Kidney (tissue), 14 donors: Measurements from ENCODE around the gene NGDN. TPM values are rescaled to one million over a fixed set of nuclear protein-coding genes. Genes with fewer than 3 reads are reported as not detected.

Experiments
- DNase-seq, 5 donors: peaks; one replicate each; pipeline ENCODE4 v3.0.0-alpha.2; 2013 to 2020
- FAIRE-seq: peaks from 2 replicates; lab custom pipeline; 2012; peaks lifted over from hg19 to GRCh38; lab: Jason Lieb, UNC
- H3K27ac ChIP-seq, 2 donors: one replicate each; pipeline ENCODE4 v1.7.0; 2013; ENCODE audit warnings: low read depth in 2 of 2, low read length in 2 of 2, inconsistent platforms in 1 of 2
- H3K27me3 ChIP-seq: one replicate; pipeline ENCODE4 v1.7.1; 2013; ENCODE audit warnings: low read length, inconsistent platforms; ENCODE audit not compliant: control insufficient read depth, insufficient read depth
- H3K36me3 ChIP-seq, 3 donors: one replicate each; pipeline versions ENCODE4 v1.7.0 to v1.7.1; 2013; ENCODE audit warnings: low read length in 3 of 3, control low read depth in 1 of 3, inconsistent platforms in 1 of 3; ENCODE audit not compliant: insufficient read depth in 3 of 3, control insufficient read depth in 2 of 3
- H3K4me1 ChIP-seq, 3 donors: one replicate each; pipeline versions ENCODE4 v1.7.0 to v1.7.1; 2013; ENCODE audit warnings: low read length in 3 of 3, inconsistent platforms in 1 of 3, low read depth in 1 of 3; ENCODE audit not compliant: control insufficient read depth in 2 of 3, insufficient read depth in 2 of 3
- H3K4me3 ChIP-seq, 3 donors: one replicate each; pipeline versions ENCODE4 v1.7.0 to v1.8.1; 2013; ENCODE audit warnings: low read length in 3 of 3, control low read depth in 1 of 3, inconsistent platforms in 1 of 3
- H3K9ac ChIP-seq, 3 donors: one replicate each; pipeline versions ENCODE4 v1.7.0 to v1.7.1; 2013; ENCODE audit warnings: low read length in 3 of 3, control low read depth in 1 of 3, inconsistent platforms in 1 of 3
- H3K9me3 ChIP-seq, 3 donors: one replicate each; pipeline versions ENCODE4 v1.7.0 to v1.7.1; 2013; ENCODE audit warnings: low read length in 3 of 3, control low read depth in 1 of 3, inconsistent platforms in 1 of 3; ENCODE audit not compliant: control insufficient read depth in 2 of 3, insufficient read depth in 1 of 3
- intact Hi-C: fragments of 100-400 bp; cut with DNase I; formaldehyde crosslinking; loops from one replicate; pipeline ENCODE4 v1.11.1; 2022
- polyA plus RNA-seq: library from polyadenylated mRNA; stranded (reverse); fragments of 350-450 nt; fragmentation: Illumina TruSeq; extraction: RNeasy Lipid Tissue Mini Kit (QIAGEN cat#74804); gene quantifications from one replicate; pipeline ENCODE4 v1.2.3, GENCODE V29; 2014; ENCODE audit warnings: low read depth, low replicate concordance; ENCODE audit not compliant: insufficient read depth
- total RNA-seq: library from RNA; stranded (reverse); fragmentation: NEBNext Ultra II Directional; extraction: Animal tissue kit (Norgen Biotek cat#: 25700); gene quantifications from one replicate; pipeline ENCODE4 v1.2.1, GENCODE V29; 2021
- TF ChIP-seq, protein P1 (sequence below): IDR thresholded peaks from 3 replicates; pipeline ENCODE4 v1.5.1; 2012; ENCODE audit warnings: mild to moderate bottlenecking, moderate library complexity, borderline replicate concordance; ENCODE audit not compliant: insufficient read depth; ENCODE audit errors: extremely low read depth
- donor health status: control.
- donor health status: control.
- donor health status: control.
- donor health status: control.
- donor health status: control.
- donor health status: DM: yes; HTN: yes; CAD: no.
- donor health status: Normal renal cell carcinoma (clear cell type).

NGDN gene
- total and polyA plus RNA-seq, 2 donors from 2014 or later, result 35.6 to 37.6 TPM

DNA sequence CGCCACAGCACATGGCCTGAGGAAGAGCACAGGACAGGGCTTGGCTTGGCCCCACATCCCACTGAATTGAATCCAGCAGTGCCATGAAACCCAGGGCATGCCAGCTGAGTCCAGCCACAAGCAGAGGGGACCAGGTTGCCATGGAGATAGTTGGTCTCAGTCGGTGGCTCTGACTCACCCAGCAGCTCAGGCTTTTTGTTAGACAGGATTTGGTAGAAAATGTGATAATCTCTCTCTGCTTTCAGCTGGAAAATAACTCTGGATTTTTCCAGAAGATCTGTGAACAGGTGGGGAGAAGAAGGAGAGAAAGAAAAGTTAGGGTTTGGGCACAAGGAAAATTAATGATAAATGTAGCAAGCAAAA lies 38.8 kb upstream of the NGDN start:
- Histone ChIP-seq H3K36me3 (no peaks in the 10 kb centered on the region), H3K27ac (no peak overlapping the region), H3K9me3 (no peaks in the 10 kb centered on the region), H3K9ac (no peak overlapping the region), H3K4me1 (no peaks in the 10 kb centered on the region), H3K4me3 (no peak overlapping the region), H3K27me3 (no peaks in the 10 kb centered on the region)
- FAIRE-seq, result no peak
- DNase-seq, result peak in 4 of 5 donors; percentile 59 to 80 (median 70)
- intact Hi-C loops, result no loop called here
- TF ChIP-seq, protein P1, sequence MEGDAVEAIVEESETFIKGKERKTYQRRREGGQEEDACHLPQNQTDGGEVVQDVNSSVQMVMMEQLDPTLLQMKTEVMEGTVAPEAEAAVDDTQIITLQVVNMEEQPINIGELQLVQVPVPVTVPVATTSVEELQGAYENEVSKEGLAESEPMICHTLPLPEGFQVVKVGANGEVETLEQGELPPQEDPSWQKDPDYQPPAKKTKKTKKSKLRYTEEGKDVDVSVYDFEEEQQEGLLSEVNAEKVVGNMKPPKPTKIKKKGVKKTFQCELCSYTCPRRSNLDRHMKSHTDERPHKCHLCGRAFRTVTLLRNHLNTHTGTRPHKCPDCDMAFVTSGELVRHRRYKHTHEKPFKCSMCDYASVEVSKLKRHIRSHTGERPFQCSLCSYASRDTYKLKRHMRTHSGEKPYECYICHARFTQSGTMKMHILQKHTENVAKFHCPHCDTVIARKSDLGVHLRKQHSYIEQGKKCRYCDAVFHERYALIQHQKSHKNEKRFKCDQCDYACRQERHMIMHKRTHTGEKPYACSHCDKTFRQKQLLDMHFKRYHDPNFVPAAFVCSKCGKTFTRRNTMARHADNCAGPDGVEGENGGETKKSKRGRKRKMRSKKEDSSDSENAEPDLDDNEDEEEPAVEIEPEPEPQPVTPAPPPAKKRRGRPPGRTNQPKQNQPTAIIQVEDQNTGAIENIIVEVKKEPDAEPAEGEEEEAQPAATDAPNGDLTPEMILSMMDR, result no peak

DNA sequence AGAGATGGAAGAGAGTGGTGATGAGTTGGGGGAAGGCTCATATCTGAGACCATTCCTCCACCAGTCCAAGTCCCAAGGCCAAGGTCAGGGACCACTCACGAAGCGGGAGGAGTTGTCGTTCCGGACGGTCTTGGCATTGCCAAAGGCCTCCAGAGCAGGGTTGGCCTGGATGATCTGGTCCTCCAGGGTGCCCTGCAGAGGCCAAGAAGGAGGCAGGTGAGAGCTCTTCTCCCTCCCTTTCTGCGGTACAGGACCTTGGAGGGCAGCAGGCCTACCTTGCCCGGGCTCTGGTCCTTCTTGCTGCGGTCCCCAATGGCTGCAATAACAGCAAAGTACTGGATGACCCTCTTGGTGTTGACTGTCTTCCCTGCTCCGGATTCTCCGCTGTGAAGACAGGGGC lies 38.0 kb upstream of the NGDN start:
- Histone ChIP-seq H3K4me3 (no peak overlapping the region), H3K27ac (no peak overlapping the region), H3K4me1 (peaks cover 0 to 5% (median under 1%) of the 10 kb centered on the region in 3 donors), H3K9ac (no peak overlapping the region), H3K9me3 (no peaks in the 10 kb centered on the region), H3K27me3 (no peaks in the 10 kb centered on the region), H3K36me3 (no peaks in the 10 kb centered on the region)
- FAIRE-seq (no peak), DNase-seq (peak in 1 of 5 donors; percentile 31)
- TF ChIP-seq, protein P1, result no peak
- intact Hi-C loops, result no loop called here

DNA sequence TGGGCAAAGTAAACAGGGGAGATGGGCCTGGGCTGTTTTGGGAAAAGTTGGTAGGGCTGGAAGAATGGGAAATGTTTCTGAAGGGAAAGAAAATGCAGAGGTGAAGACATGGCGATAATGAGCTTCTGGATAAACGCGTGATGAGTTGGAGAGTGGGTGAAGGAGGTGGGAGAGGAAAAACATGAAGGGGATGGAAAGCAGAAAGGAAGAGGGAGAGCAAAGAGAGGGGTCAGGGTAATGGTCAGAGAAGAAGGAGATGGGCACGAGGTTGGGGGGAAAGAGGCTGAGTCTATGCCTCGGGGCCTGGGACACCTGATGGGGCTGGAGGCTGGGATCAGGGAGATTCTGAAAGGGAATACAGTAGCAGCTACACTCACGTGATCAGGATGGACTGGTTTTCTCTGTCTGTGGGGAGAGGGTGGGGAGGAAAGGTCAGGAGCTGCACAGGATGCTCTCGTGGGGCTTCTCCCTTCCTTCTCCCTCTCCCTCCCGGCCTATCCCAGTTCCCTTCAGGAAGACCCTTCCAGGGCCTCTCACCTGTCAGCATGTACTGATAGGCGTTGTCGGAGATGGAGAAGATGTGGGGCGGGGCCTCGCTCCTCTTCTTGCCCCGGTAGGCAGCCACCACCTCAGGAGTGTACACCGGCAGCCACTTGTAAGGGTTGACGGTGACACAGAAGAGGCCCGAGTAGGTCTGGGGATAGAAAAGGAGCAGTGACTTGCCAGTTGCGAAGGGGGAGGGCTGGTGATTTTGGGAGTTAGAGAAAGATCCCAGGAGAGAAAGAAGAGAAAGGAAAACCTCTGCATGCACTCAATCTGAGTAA lies 37.2 kb upstream of the NGDN start:
- TF ChIP-seq, protein P1, result no peak
- Histone ChIP-seq H3K27ac (no peak overlapping the region), H3K4me3 (no peak overlapping the region), H3K9me3 (no peaks in the 10 kb centered on the region), H3K36me3 (no peaks in the 10 kb centered on the region), H3K9ac (no peak overlapping the region), H3K27me3 (no peaks in the 10 kb centered on the region), H3K4me1 (peaks cover 0 to 7% (median 4%) of the 10 kb centered on the region in 3 donors)
- intact Hi-C loops, result no loop called here
- no peak for FAIRE-seq
- DNase-seq, result peak in 1 of 5 donors; percentile 29
